GM12875 (cell line): Measurements from ENCODE around the gene GABPB1.

Experiments
- H3K4me3 ChIP-seq: one replicate; pipeline ENCODE4 v1.5.1; 2011; ENCODE audit warnings: low read depth, low read length, control low read depth
- TF ChIP-seq, protein P1 (sequence below): IDR thresholded peaks from 2 replicates; pipeline ENCODE4 v1.5.1; 2011; ENCODE audit warnings: low read depth, mild to moderate bottlenecking, control low read depth, inconsistent platforms, low read length, moderate library complexity, borderline replicate concordance; ENCODE audit not compliant: insufficient read depth

GABPB1 gene

DNA sequence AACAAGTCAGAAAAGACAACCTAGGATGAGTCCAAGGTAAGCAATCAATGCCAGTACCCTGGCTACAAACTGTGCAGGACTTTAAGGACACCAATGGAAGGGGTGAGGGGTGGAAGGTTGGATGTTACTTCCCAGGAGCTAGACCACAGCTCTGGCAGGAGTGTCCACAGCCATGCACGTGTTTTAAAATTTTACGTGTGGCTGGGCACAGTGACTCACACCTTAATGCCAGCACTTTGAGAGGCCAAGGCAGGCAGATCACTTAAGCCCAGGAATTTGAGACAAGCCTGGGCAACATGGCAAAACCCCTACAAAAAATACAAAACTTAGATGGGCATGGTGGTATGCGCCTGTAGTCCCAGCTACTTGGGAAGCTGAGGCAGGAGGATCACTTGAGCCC, 74.7 kb downstream of the GABPB1 start:
- H3K4me3 ChIP-seq, result no peak overlapping the region

DNA sequence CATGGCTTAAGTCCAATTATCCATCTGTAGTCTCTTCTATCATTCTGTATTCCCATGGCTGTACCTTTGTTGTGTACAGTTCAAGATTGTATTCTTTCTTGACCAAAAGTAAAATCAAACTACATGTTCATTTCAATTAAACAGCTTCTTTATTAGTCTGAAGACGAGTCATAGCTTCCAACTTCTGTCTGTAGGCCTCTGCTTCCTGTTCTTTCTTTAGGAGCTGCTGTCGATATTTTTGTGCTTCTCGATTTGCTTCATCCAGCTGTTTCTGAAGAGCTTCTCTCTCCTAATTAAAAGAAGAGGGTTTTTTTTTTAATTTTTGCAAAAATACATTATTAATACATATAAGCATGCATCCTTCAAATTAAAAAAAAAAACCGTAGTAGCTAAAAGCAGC, 76.5 kb downstream of the GABPB1 start:
- TF ChIP-seq, protein P1, sequence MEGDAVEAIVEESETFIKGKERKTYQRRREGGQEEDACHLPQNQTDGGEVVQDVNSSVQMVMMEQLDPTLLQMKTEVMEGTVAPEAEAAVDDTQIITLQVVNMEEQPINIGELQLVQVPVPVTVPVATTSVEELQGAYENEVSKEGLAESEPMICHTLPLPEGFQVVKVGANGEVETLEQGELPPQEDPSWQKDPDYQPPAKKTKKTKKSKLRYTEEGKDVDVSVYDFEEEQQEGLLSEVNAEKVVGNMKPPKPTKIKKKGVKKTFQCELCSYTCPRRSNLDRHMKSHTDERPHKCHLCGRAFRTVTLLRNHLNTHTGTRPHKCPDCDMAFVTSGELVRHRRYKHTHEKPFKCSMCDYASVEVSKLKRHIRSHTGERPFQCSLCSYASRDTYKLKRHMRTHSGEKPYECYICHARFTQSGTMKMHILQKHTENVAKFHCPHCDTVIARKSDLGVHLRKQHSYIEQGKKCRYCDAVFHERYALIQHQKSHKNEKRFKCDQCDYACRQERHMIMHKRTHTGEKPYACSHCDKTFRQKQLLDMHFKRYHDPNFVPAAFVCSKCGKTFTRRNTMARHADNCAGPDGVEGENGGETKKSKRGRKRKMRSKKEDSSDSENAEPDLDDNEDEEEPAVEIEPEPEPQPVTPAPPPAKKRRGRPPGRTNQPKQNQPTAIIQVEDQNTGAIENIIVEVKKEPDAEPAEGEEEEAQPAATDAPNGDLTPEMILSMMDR, result no peak

More for the DNA sequence above, 74.7 kb downstream of the GABPB1 start:
- TF ChIP-seq, protein P1, result no peak

DNA sequence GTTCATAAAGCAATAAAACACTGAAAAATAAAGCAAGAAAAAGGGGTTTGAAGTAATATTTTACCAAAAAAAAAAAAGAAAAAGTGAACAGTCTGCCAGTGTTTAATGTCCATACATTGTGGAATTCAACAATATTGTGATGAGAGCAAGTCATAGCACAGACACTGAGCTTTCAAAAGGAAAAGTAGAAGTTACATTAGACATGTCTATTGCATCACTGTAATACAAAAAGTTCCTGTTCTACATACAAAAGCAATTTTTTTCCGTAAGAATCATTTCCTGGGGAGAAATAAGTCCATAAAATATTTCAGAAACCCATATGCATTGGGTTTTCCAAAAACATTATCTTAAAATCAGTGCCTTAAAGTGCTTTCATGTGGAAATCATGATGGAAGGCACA, 77.6 kb downstream of the GABPB1 start:
- H3K4me3 ChIP-seq, result no peak overlapping the region
- TF ChIP-seq, protein P1, result no peak

More for the DNA sequence above, 76.5 kb downstream of the GABPB1 start:
- H3K4me3 ChIP-seq, result no peak overlapping the region

DNA sequence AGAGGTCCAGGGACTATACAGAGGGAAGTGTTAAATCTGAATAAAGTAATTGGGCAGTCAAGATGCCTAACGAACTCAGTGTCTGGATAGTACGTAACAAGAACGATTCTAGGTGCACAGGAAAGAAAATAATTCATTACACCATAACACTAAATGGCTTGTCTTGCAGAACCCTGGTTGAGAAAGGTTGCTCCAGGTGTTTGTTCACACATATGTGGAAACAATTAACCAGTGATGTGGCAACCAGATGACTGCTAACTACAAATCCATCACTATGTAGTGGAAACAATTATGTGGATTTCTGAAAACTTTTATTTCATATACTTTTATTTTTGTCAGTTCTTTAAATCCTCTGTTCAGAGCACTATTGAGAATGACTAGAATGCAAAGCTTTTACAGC, 79.1 kb downstream of the GABPB1 start:
- TF ChIP-seq, protein P1, result no peak
- H3K4me3 ChIP-seq, result no peak overlapping the region

DNA sequence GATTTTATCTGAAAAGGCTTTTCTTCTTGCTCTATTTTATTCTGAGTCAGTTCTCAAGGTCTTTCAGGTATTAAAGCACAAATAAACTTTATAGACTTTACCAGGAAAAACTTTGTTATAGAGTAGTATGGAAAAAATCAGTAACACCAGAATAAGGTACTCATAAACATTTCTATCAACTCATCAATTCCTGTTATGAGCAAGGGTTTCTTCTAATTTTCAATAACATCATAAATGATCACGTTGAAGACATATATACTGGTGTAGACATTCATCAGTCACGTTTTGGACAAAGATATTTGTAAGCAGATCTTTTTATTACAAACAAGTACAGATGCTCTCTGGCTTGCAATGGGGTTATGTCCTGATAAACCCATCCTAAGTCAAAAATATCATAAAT, 79.9 kb downstream of the GABPB1 start:
- TF ChIP-seq, protein P1, result no peak
- H3K4me3 ChIP-seq, result no peak overlapping the region

DNA sequence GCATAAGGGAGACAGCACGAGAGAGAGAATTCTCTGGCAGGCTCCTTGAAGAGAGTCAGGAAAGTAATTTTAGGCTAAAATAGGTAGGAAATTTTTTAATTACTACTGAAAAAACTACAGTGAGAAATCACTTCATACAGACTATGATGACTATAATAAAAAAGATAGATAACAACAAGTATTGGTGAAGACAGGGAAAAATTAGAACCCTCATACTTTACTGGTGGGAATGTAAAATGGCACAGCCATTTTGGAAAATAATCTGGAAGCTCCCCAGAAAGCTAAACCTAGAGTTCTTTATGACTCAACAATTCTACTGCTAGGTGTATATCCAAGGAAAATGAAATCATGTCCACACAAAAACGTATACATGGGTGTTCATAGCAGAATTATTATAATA, 87.4 kb downstream of the GABPB1 start:
- TF ChIP-seq, protein P1, result no peak
- H3K4me3 ChIP-seq, result no peak overlapping the region

DNA sequence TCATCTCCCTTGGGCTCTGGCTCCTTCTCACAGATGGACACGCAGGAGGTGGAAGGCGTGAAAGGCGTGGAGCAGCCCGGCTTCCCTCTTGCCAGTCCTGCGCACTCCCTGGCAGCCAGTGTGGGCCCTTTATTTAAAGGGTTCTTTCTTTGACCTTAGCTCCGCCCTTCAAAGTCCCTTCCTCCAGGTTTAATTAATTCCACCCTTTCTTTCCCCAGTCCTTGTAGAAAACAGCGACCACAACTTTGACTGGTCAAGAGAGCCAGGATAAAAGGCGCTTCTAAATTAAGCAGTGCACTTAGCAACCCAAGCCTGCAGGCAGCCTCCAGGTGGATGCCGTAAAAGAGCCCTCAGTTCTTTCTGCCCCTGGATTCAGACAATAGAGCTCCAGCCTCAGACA, 89.4 kb downstream of the GABPB1 start, which contains the start of gene HDC:
Gene HDC, minus strand, starts transcription at position 107 of the 400 bp plus-strand sequence. Its CDS starts 103 bp downstream, at position 4.
- no peak within 1 kb of the TSS for H3K4me3 ChIP-seq
- TF ChIP-seq, protein P1, result no peak
